ENCODE measurements around the gene RACGAP1.
A peak's percentile ranks its signal among the peaks of the same experiment; 100 is the strongest.

Gene RACGAP1, protein sequence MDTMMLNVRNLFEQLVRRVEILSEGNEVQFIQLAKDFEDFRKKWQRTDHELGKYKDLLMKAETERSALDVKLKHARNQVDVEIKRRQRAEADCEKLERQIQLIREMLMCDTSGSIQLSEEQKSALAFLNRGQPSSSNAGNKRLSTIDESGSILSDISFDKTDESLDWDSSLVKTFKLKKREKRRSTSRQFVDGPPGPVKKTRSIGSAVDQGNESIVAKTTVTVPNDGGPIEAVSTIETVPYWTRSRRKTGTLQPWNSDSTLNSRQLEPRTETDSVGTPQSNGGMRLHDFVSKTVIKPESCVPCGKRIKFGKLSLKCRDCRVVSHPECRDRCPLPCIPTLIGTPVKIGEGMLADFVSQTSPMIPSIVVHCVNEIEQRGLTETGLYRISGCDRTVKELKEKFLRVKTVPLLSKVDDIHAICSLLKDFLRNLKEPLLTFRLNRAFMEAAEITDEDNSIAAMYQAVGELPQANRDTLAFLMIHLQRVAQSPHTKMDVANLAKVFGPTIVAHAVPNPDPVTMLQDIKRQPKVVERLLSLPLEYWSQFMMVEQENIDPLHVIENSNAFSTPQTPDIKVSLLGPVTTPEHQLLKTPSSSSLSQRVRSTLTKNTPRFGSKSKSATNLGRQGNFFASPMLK

GRCh38 chr12:50025187-50026059 lies at the start of gene RACGAP1:
Gene RACGAP1, minus strand, starts transcription at chr12:50025494. Its CDS starts 8,779 bp downstream, at chr12:50016715.
- peak within 1 kb of the TSS; percentile 80 for H3K4me3 ChIP-seq (ENCODE audit: low read length)
- H3K36me3 ChIP-seq (ENCODE audit: control insufficient read depth, insufficient read depth, low read length): no peaks in the 10 kb centered on the region
- H3K27me3 ChIP-seq (ENCODE audit: control insufficient read depth, insufficient read depth, low read length): no peaks in the 10 kb centered on the region
- H3K9ac ChIP-seq (ENCODE audit: low read length): peak within 1 kb of the TSS; percentile 76
- no peaks in the 10 kb centered on the region for H3K9me3 ChIP-seq (ENCODE audit: control insufficient read depth, low read length)
- H3K4me1 ChIP-seq (ENCODE audit: control insufficient read depth, insufficient read depth, low read length): no peaks in the 10 kb centered on the region

DNA sequence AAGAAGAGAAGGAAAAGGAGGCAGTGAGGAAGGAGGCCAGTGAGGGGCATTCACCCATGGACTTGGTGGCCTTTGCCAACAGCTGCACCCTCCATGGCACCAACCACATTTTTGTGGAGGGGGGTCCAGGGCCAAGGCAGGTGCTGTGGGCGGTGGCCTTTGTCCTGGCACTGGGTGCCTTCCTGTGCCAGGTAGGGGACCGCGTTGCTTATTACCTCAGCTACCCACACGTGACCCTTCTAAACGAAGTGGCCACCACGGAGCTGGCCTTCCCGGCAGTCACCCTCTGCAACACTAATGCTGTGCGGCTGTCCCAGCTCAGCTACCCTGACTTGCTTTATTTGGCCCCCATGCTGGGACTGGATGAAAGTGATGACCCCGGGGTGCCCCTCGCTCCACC lies 48.4 kb upstream of the RACGAP1 start:
- H3K36me3 ChIP-seq (ENCODE audit: control insufficient read depth, insufficient read depth, low read length): no peaks in the 10 kb centered on the region
- peaks cover 18% of the 10 kb centered on the region for H3K4me1 ChIP-seq (ENCODE audit: control insufficient read depth, insufficient read depth, low read length)
- H3K9ac ChIP-seq (ENCODE audit: low read length): no peak overlapping the region
- H3K4me3 ChIP-seq (ENCODE audit: low read length): no peak overlapping the region
- H3K27me3 ChIP-seq (ENCODE audit: control insufficient read depth, insufficient read depth, low read length): no peaks in the 10 kb centered on the region
- H3K9me3 ChIP-seq (ENCODE audit: control insufficient read depth, low read length): no peaks in the 10 kb centered on the region

GRCh38 chr12:50073206-50073605 lies 47.9 kb upstream of the RACGAP1 start:
- no peak overlapping the region for H3K9ac ChIP-seq (ENCODE audit: low read length)
- H3K27me3 ChIP-seq (ENCODE audit: control insufficient read depth, insufficient read depth, low read length): no peaks in the 10 kb centered on the region
- H3K9me3 ChIP-seq (ENCODE audit: control insufficient read depth, low read length): no peaks in the 10 kb centered on the region
- H3K4me1 ChIP-seq (ENCODE audit: control insufficient read depth, insufficient read depth, low read length): peaks cover 18% of the 10 kb centered on the region
- H3K4me3 ChIP-seq (ENCODE audit: low read length): no peak overlapping the region
- no peaks in the 10 kb centered on the region for H3K36me3 ChIP-seq (ENCODE audit: control insufficient read depth, insufficient read depth, low read length)

GRCh38 chr12:50072198-50072907 lies 47.1 kb upstream of the RACGAP1 start:
- peaks cover 18% of the 10 kb centered on the region for H3K4me1 ChIP-seq (ENCODE audit: control insufficient read depth, insufficient read depth, low read length)
- no peaks in the 10 kb centered on the region for H3K36me3 ChIP-seq (ENCODE audit: control insufficient read depth, insufficient read depth, low read length)
- H3K27me3 ChIP-seq (ENCODE audit: control insufficient read depth, insufficient read depth, low read length): no peaks in the 10 kb centered on the region
- H3K9me3 ChIP-seq (ENCODE audit: control insufficient read depth, low read length): no peaks in the 10 kb centered on the region
- H3K4me3 ChIP-seq (ENCODE audit: low read length): no peak overlapping the region
- H3K9ac ChIP-seq (ENCODE audit: low read length): no peak overlapping the region

GRCh38 chr12:50070314-50071060 lies 45.2 kb upstream of the RACGAP1 start:
- H3K4me3 ChIP-seq (ENCODE audit: low read length): no peak overlapping the region
- H3K9ac ChIP-seq (ENCODE audit: low read length): no peak overlapping the region
- H3K36me3 ChIP-seq (ENCODE audit: control insufficient read depth, insufficient read depth, low read length): no peaks in the 10 kb centered on the region

DNA sequence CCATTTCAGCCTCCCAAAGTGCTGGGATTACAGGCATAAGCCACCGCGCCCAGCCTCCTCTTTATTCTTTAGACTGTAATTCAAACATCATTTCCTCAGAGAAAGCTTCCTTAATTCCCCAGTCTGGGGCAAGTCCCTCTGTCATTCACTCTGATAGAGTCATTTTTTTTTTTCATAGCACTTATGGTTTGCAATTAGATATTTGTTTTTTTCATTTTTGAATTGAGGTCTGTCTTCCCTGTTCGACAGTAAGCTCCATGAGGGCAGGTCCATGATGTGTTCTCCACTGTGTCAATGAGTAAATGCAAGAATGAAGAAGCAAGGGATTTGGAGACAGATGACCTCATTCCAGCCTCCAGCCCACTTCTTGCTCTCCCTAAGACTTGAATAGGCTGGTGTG lies 44.2 kb upstream of the RACGAP1 start:
- H3K9ac ChIP-seq (ENCODE audit: low read length): no peak overlapping the region
- H3K4me1 ChIP-seq (ENCODE audit: control insufficient read depth, insufficient read depth, low read length): peaks cover 7% of the 10 kb centered on the region
- no peaks in the 10 kb centered on the region for H3K9me3 ChIP-seq (ENCODE audit: control insufficient read depth, low read length)
- H3K36me3 ChIP-seq (ENCODE audit: control insufficient read depth, insufficient read depth, low read length): no peaks in the 10 kb centered on the region
- H3K4me3 ChIP-seq (ENCODE audit: low read length): no peak overlapping the region
- H3K27me3 ChIP-seq (ENCODE audit: control insufficient read depth, insufficient read depth, low read length): no peaks in the 10 kb centered on the region

More at GRCh38 chr12:50070314-50071060, 45.2 kb upstream of the RACGAP1 start:
- Histone ChIP-seq H3K4me1 (ENCODE audit: control insufficient read depth, insufficient read depth, low read length) (peaks cover 13% of the 10 kb centered on the region), H3K27me3 (ENCODE audit: control insufficient read depth, insufficient read depth, low read length) (no peaks in the 10 kb centered on the region), H3K9me3 (ENCODE audit: control insufficient read depth, low read length) (no peaks in the 10 kb centered on the region)

DNA sequence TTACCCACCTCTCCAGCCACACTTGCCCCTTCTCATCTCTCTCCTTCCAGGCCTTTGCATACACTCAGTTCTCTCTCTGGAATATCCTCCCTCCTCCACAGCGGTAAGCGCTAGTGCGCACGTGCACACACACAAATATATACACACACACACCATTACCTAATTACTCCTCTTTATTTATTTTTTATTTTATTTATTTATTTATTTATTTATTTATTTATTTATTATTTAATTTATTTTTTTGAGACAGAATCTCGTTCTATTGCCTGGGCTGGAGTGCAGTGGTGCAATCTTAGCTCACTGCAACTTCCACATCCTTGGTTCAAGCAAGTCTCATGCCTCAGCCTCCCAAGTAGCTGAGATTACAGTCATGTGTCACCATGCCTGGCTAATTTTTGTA lies 43.8 kb upstream of the RACGAP1 start:
- Histone ChIP-seq H3K4me3 (ENCODE audit: low read length) (no peak overlapping the region), H3K36me3 (ENCODE audit: control insufficient read depth, insufficient read depth, low read length) (no peaks in the 10 kb centered on the region), H3K9ac (ENCODE audit: low read length) (no peak overlapping the region), H3K4me1 (ENCODE audit: control insufficient read depth, insufficient read depth, low read length) (peaks cover 7% of the 10 kb centered on the region), H3K9me3 (ENCODE audit: control insufficient read depth, low read length) (no peaks in the 10 kb centered on the region), H3K27me3 (ENCODE audit: control insufficient read depth, insufficient read depth, low read length) (no peaks in the 10 kb centered on the region)

DNA sequence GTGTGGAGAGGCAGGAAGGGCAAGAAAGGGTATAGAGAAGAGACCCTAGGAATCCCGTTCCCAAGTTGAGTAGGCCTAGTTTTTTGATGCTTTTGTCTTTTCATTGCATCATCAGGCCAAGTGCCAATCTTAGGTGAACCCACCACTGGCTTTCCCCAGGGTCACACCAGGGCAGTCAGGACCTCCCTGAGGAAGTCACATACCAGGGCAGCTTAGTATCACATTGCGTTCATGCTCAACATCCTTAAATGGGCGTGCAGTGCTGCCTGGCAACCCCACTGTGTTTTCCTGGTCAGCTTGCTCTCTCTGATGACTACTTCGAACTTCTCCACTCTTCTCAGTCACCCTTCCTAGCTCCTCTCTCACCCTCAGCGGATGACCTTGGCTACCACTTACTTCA lies 41.1 kb upstream of the RACGAP1 start:
- H3K4me1 ChIP-seq (ENCODE audit: control insufficient read depth, insufficient read depth, low read length): peaks cover 7% of the 10 kb centered on the region
- H3K27me3 ChIP-seq (ENCODE audit: control insufficient read depth, insufficient read depth, low read length): no peaks in the 10 kb centered on the region
- no peaks in the 10 kb centered on the region for H3K9me3 ChIP-seq (ENCODE audit: control insufficient read depth, low read length)
- H3K9ac ChIP-seq (ENCODE audit: low read length): no peak overlapping the region
- H3K36me3 ChIP-seq (ENCODE audit: control insufficient read depth, insufficient read depth, low read length): no peaks in the 10 kb centered on the region
- no peak overlapping the region for H3K4me3 ChIP-seq (ENCODE audit: low read length)

GRCh38 chr12:50065726-50066310 lies 40.5 kb upstream of the RACGAP1 start:
- H3K36me3 ChIP-seq (ENCODE audit: control insufficient read depth, insufficient read depth, low read length): no peaks in the 10 kb centered on the region
- no peak overlapping the region for H3K4me3 ChIP-seq (ENCODE audit: low read length)
- peaks cover 7% of the 10 kb centered on the region for H3K4me1 ChIP-seq (ENCODE audit: control insufficient read depth, insufficient read depth, low read length)
- no peak overlapping the region for H3K9ac ChIP-seq (ENCODE audit: low read length)
- H3K27me3 ChIP-seq (ENCODE audit: control insufficient read depth, insufficient read depth, low read length): no peaks in the 10 kb centered on the region
- no peaks in the 10 kb centered on the region for H3K9me3 ChIP-seq (ENCODE audit: control insufficient read depth, low read length)

DNA sequence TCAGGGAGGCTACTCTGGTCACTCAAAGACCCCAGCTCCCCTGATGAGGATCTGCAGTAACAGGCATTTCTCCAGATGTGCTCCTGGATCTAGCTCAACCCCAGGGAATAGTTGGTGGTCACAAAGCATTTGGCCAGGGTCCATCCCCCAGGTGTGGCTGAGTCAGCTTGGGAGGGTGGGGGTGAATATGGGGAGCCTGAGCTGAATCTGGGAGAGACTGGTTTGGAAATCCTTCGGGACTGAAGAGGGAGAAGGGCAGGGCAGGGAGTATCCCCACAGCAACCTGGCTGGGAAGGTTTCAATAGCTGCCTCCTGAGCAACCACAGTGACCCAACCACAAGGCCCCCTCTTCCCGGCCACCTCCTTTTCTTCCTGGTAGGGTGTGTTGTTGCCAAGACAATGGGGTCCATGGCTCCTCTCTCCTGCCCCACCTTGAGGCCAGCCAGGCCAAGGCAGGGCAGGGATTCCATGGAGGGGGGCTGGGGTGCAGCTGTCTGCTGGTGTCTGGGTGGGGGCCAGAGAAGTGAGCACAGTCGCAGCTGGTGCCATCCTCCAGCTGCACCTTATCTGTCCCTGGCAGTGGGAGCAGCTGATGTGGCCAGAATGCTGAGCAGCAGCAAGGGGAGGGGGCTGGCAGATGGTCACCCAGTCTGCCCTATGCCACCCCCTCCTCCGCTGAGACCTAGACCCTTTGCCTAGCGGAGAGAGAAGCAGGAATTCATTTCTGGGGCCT lies 37.6 kb upstream of the RACGAP1 start:
- Histone ChIP-seq H3K36me3 (ENCODE audit: control insufficient read depth, insufficient read depth, low read length) (no peaks in the 10 kb centered on the region), H3K4me3 (ENCODE audit: low read length) (no peak overlapping the region), H3K4me1 (ENCODE audit: control insufficient read depth, insufficient read depth, low read length) (no peaks in the 10 kb centered on the region), H3K27me3 (ENCODE audit: control insufficient read depth, insufficient read depth, low read length) (peaks cover 8% of the 10 kb centered on the region), H3K9me3 (ENCODE audit: control insufficient read depth, low read length) (no peaks in the 10 kb centered on the region), H3K9ac (ENCODE audit: low read length) (no peak overlapping the region)
